Measurements from ENCODE around the gene IL3RA. TPM values are rescaled to one million over a fixed set of nuclear protein-coding genes. Genes with fewer than 3 reads are reported as not detected.

Gene IL3RA
- total RNA-seq, 2 experiments from 2014 or later = not detected

DNA sequence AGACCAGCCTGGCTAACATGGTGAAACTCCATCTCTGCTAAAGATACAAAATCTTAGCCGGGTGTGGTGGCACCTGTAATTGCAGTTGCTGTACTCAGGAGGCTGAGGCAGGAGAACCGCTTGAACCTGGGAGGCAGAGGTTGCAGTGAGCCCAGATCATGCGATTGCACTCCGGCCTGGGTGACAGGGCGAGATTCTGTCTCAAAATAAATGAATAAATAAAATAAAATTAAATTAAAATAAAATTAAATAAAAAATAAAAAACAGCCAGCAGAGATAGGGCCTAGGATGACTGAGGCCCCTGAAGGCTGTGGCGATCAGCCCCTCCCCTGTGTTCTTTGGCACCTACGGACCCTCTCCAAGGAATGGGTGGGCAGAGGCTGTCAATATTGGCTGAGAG, 22.8 kb upstream of the IL3RA start:
- no peak overlapping the region for H3K4me3 ChIP-seq (ENCODE audit: low read depth, low read length, poor library complexity, severe bottlenecking)
- no peaks in the 10 kb centered on the region for H3K9me3 ChIP-seq (ENCODE audit: low read length)
- no peaks in the 10 kb centered on the region for H3K36me3 ChIP-seq (ENCODE audit: insufficient read depth, low read length)
- no peaks in the 10 kb centered on the region for H3K79me2 ChIP-seq (ENCODE audit: insufficient read depth, low read depth, low read length)
- intact Hi-C loops (cut with micrococcal nuclease; ENCODE audit: unreplicated experiment) = no loop called here
- no peaks in the 10 kb centered on the region for H3K9me2 ChIP-seq (ENCODE audit: insufficient read depth, low read length)
- ChIA-PET POLR2A (no interaction called here), CTCF (ENCODE audit: unreplicated experiment) (no interaction called here)
- BruUV-seq (replicated peaks) = no TSS peak
- no peak for DNase-seq (ENCODE audit: low spot score)
- no peaks in the 10 kb centered on the region for H4K20me1 ChIP-seq (ENCODE audit: insufficient read depth, low read length)
- TF ChIP-seq, protein P1, sequence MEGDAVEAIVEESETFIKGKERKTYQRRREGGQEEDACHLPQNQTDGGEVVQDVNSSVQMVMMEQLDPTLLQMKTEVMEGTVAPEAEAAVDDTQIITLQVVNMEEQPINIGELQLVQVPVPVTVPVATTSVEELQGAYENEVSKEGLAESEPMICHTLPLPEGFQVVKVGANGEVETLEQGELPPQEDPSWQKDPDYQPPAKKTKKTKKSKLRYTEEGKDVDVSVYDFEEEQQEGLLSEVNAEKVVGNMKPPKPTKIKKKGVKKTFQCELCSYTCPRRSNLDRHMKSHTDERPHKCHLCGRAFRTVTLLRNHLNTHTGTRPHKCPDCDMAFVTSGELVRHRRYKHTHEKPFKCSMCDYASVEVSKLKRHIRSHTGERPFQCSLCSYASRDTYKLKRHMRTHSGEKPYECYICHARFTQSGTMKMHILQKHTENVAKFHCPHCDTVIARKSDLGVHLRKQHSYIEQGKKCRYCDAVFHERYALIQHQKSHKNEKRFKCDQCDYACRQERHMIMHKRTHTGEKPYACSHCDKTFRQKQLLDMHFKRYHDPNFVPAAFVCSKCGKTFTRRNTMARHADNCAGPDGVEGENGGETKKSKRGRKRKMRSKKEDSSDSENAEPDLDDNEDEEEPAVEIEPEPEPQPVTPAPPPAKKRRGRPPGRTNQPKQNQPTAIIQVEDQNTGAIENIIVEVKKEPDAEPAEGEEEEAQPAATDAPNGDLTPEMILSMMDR (conservative IDR thresholded peaks at IDR 0.05; ENCODE audit: low read length) = no peak
- TF ChIP-seq EZH2phosphoT487 (IDR thresholded peaks at IDR 0.05; ENCODE audit: borderline replicate concordance, low read depth, low read length) = no peak
- H3K4me1 ChIP-seq (ENCODE audit: insufficient read depth, low read length, poor library complexity, severe bottlenecking) = no peaks in the 10 kb centered on the region
- no peak overlapping the region for H3K4me2 ChIP-seq (ENCODE audit: low read length)
- no peak overlapping the region for H2AFZ ChIP-seq (ENCODE audit: low read length)
- no peak overlapping the region for H3K27ac ChIP-seq (ENCODE audit: low read depth, low read length, poor library complexity, severe bottlenecking)

DNA sequence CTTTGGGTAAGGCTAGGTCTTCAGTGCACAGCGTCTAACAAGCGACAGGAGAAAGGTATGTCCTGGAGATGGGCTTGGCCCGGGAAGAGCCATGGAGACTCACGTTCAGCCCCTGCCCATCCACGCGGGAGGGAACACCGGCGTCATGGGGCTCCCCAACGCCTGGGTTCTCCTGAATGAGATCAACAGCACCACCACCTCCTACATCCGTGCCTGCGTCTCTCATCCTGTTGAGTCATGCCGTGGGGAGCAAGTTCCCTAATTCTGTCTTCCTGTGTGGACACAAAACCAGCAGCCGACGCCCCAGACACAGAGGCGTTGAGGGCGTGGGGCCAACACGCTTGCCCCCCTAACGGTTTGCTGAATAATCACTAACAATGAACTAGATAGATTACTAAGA, 20.1 kb upstream of the IL3RA start:
- no TSS peak for BruUV-seq (replicated peaks)
- Histone ChIP-seq H3K9me2 (ENCODE audit: insufficient read depth, low read length) (no peaks in the 10 kb centered on the region), H3K4me1 (ENCODE audit: insufficient read depth, low read length, poor library complexity, severe bottlenecking) (no peaks in the 10 kb centered on the region), H3K4me2 (ENCODE audit: low read length) (no peak overlapping the region), H3K27ac (ENCODE audit: low read depth, low read length, poor library complexity, severe bottlenecking) (no peak overlapping the region), H3K9me3 (ENCODE audit: low read length) (no peaks in the 10 kb centered on the region), H3K79me2 (ENCODE audit: insufficient read depth, low read depth, low read length) (no peaks in the 10 kb centered on the region), H2AFZ (ENCODE audit: low read length) (no peak overlapping the region), H3K4me3 (ENCODE audit: low read depth, low read length, poor library complexity, severe bottlenecking) (no peak overlapping the region), H3K36me3 (ENCODE audit: insufficient read depth, low read length) (no peaks in the 10 kb centered on the region), H4K20me1 (ENCODE audit: insufficient read depth, low read length) (no peaks in the 10 kb centered on the region)
- TF ChIP-seq EZH2phosphoT487 (IDR thresholded peaks at IDR 0.05; ENCODE audit: borderline replicate concordance, low read depth, low read length) = no peak
- TF ChIP-seq, protein P1 (conservative IDR thresholded peaks at IDR 0.05; ENCODE audit: low read length) = no peak
- no peak for DNase-seq (ENCODE audit: low spot score)
- ChIA-PET POLR2A (no interaction called here), CTCF (ENCODE audit: unreplicated experiment) (no interaction called here)
- intact Hi-C loops (cut with micrococcal nuclease; ENCODE audit: unreplicated experiment) = no loop called here

DNA sequence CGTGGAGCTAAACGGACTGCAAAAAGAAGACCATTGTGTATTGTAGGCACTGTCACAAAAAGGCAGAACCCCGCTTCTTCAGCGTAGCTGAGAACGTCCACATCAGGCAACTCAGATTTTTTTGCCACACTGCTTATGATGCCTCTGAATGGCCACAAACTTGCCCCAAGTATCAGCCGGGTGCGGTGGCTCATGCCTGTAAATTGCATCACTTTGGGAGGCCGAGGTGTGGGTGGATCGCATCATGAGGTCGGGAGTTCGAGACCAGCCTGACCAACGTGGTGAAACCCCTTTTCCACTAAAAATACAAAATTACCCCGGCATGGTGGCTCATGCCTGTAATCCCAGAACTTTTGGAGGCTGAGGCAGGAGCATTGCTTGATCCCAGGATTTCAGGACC, 14.9 kb upstream of the IL3RA start:
- CTCF ChIA-PET (ENCODE audit: unreplicated experiment) = no interaction called here
- no peak overlapping the region for H2AFZ ChIP-seq (ENCODE audit: low read length)
- no peak overlapping the region for H3K4me2 ChIP-seq (ENCODE audit: low read length)
- H3K9me2 ChIP-seq (ENCODE audit: insufficient read depth, low read length) = no peaks in the 10 kb centered on the region
- H3K79me2 ChIP-seq (ENCODE audit: insufficient read depth, low read depth, low read length) = no peaks in the 10 kb centered on the region
- H3K36me3 ChIP-seq (ENCODE audit: insufficient read depth, low read length) = no peaks in the 10 kb centered on the region
- no peaks in the 10 kb centered on the region for H3K9me3 ChIP-seq (ENCODE audit: low read length)
- BruUV-seq (replicated peaks) = no TSS peak
- no peak for DNase-seq (ENCODE audit: low spot score)
- POLR2A ChIA-PET = no interaction called here
- H3K27ac ChIP-seq (ENCODE audit: low read depth, low read length, poor library complexity, severe bottlenecking) = no peak overlapping the region
- H3K4me3 ChIP-seq (ENCODE audit: low read depth, low read length, poor library complexity, severe bottlenecking) = no peak overlapping the region
- intact Hi-C loops (cut with micrococcal nuclease; ENCODE audit: unreplicated experiment) = loop anchor here (2.0 kb wide), 1 partner anchor 71 kb away; the partner anchor contains the start of gene SLC25A6
- TF ChIP-seq, protein P1 (conservative IDR thresholded peaks at IDR 0.05; ENCODE audit: low read length) = no peak
- no peak for TF ChIP-seq EZH2phosphoT487 (IDR thresholded peaks at IDR 0.05; ENCODE audit: borderline replicate concordance, low read depth, low read length)
- H4K20me1 ChIP-seq (ENCODE audit: insufficient read depth, low read length) = no peaks in the 10 kb centered on the region
- no peaks in the 10 kb centered on the region for H3K4me1 ChIP-seq (ENCODE audit: insufficient read depth, low read length, poor library complexity, severe bottlenecking)

All from OCI-LY7 (cell line).